GM18858 (cell line): ENCODE data around the gene CELSR1.

ENCODE experiments used
- ATAC-seq: cut with Tn5 transposase; IDR thresholded peaks from one replicate; pipeline ENCODE4 v1.9.1; 2021; ENCODE audit not compliant: unreplicated experiment

Gene CELSR1

DNA sequence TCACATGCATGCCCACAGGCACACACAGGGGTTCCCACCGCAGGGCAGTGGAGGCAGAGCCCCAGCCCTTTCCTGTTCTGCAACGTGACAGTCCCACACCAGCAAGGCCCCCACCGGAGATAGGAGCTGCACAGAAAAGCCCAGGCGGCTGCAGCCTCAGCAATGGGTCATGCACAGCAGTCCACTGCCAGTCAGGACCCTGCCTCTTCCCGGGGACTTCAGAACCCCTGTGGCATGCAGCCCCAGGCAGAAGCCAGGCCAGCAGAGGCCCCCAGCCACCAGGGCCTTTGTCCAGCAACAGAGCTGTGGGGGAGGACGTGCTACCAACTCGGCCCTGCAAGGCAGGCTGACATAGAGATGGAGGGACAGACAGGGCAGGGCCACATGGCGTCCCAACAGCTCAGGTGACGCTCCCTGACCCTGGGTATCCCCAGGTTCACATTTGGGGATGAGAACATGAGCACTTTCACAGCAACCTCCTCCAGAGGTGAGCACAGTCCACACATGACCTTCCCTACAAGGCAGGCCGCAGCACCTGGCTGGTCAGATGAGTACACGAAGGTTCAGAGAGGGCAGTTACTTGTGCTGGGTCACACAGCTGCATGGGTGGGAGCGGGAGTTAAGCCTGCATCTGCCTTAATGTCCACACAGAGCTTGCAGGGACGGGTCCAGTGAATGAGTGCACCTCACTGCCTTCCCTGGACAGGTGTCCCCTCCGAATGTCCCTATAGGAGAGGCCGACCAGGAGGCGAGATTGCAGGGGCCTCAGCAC lies 87.3 kb downstream of the CELSR1 start:
- no peak for ATAC-seq

DNA sequence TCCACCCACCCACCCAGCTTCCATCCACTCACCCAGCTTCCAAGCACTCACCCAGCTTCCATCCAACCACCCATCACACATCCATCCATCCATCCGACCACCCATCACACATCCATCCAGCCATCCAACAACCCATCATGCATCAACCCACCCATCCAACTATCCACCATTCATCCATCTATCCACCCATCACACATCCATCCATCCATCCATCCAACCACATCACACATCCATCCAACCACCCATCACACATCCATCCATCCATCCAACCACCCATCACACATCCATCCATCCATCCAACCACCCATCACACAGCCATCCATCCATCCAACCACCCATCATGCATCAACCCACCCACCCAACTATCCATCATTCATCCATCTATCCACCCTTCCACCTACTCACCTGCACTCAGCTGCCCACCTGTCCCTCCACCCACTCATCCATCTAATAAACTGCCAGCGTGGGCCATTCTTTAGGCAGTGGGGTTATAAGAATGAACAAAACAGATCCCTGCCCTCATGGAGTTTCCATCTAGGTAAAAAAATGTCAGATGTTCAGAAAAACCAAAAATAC lies 88.2 kb downstream of the CELSR1 start:
- no peak for ATAC-seq

DNA sequence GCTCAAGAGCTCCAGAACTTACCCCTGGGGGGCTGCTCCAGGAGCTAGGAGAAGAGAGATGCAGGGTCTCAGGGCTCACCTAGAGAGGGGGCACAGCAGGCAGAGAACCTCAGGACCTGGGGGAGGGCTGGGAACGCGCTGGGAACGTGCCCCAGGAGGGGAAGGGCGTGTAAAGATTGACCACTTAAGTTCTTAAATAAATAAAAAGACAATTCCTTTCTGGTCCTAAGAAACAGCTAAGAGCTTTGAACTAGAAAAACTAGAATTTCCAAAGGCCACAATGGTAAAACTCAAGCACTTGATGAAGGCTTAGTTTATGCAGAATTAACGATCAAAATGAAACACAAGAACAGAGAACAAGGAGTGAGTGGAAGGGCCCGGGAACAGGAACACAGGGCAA lies 89.1 kb downstream of the CELSR1 start:
- no peak for ATAC-seq

DNA sequence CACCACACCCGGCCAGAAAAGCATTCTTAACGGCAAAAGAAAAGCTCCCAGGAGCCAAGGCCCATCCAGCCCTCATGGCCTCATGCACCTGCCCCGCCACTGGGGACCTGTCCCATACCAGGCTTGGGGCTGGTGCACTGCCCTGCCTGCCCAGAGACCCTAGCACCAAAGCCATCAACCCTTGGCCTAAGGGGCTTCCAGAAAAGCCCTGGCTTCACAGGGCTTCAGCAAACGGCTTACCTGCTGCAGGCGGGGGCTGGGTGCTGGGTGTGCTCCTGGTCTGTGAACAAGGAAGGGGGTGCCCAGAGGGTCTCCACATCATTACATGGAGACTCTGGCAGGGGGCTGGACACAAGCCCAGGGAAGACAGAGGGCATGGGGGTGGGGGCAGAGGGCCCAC lies 89.5 kb downstream of the CELSR1 start:
- no peak for ATAC-seq

DNA sequence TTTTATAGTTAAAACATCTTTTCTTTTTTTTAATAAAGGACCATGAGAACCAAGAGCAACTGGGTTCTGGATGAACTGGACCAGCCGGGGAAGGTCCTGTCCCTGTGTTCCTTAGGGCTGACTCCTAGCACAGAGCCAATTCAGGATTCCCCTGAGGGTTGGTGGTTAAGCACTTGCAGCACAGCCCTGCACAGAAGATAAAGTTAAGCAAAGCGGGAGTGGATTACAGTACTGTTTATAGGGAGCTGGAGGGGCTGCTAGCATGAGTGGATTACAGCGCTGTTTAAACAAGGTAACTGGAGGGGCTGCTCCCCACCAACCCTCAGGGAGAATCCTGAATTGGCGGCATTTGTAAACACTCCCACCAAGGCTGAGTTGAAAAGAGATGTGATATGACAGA lies 90.6 kb downstream of the CELSR1 start:
- no peak for ATAC-seq

DNA sequence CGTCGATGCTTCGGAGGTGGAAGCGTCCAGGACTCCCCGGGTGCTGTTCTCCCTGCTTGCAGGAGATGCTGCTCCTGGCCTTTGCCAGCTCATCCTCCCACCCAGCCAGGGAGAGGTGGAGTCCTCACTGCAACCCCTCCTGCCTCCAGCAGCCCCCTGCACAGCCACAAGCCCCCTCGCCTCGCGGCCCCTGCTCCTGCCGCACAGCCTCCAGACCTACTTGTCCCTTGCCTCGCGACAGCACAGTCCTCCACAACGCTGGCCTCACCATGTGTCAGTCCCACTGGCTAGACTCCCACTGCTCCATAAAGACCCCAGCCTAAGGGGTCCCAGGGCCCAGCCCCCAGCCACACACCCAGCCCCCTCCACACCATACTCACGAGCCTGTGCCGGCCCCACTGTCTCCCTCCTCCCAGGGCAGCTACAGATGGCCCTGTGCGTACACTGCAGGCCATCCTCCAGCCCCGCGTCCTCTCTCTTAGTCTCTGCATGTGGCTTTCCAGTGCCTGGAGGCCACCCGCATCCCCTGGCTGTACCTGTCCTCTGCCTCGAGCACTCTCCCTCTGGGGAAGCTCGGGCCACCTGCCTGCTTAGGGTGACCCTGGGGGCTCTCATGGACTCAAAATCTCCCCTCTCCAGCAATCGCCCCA lies 91.5 kb downstream of the CELSR1 start:
- ATAC-seq = no peak

DNA sequence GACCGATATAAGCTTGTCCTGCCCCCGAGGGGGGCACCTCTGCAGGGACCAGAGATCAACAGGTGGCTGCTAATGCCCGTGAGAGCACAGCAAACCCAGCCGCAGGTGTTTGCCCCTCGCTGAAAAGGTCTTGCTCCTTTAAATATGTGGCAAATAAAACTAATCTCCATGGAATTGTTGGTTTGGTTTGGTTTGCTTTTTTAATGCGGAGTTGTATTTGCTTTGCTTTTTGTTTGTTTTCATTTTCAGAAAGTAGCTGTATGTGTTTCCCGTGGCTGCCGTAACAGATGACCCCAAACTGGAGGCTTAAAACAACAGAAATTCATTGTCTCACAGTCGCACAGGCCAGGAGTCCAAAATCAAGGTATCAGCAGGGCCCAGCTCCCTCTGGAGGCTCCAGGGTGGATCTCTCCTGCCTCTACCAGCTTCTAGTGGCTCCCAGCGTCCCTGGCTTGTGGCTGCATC lies 93.0 kb downstream of the CELSR1 start:
- ATAC-seq = no peak

DNA sequence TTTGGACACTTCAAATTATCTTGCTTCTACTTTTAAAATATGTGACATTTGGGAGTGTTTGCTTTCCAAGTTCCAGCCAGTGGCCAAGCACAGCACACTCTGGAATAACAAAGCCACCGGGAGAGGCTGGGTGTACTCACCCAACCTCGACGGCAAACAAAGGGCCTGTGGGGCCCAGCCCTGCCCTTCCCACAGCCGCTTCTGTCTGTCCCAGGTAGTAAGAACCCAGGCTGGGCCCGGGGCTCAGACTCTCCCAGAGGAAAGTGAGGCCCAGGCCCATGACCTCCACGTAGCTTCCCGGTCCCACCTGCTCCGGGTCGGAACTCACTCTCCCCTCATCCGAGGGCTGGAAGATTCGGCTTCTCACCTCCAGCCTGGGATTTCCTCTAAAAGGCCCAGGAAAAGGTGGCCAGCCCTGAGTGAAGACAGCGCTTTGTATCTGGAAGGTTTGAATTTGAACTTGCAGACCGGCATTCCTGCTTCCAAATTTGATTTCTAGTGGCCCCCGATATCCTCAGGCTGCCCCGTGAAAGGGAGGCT lies 93.5 kb downstream of the CELSR1 start:
- no peak for ATAC-seq

DNA sequence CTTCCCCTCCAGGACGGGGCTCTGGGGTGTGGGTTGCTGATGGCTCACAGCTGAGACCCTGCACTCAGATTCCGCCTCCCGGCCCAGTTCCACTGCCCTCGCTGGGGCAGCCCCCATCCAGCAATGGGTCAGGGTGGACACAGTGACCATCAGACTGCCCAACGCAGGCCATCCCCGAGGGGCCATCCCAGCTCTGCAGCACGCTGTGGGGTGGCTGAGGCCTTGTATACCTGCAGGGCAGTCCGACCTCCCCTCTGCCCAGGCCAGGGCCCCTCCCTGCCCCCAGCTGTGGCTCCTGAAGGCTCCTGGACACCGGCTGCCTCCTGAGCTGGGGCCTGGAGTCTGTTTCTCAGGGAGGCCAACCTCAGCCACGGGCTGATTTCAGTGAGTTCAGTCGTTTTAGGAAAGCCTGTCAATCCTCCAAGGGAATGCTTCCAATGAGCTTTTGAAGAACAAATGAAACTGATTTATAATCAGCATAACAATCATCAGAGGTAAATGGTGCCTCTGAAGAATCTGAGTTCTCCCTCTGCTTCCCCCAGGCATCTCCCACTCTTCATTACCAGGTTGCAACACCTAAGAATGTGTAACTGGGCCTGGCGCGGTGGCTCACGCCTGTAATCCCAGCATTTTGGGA lies 95.1 kb downstream of the CELSR1 start:
- ATAC-seq = no peak

DNA sequence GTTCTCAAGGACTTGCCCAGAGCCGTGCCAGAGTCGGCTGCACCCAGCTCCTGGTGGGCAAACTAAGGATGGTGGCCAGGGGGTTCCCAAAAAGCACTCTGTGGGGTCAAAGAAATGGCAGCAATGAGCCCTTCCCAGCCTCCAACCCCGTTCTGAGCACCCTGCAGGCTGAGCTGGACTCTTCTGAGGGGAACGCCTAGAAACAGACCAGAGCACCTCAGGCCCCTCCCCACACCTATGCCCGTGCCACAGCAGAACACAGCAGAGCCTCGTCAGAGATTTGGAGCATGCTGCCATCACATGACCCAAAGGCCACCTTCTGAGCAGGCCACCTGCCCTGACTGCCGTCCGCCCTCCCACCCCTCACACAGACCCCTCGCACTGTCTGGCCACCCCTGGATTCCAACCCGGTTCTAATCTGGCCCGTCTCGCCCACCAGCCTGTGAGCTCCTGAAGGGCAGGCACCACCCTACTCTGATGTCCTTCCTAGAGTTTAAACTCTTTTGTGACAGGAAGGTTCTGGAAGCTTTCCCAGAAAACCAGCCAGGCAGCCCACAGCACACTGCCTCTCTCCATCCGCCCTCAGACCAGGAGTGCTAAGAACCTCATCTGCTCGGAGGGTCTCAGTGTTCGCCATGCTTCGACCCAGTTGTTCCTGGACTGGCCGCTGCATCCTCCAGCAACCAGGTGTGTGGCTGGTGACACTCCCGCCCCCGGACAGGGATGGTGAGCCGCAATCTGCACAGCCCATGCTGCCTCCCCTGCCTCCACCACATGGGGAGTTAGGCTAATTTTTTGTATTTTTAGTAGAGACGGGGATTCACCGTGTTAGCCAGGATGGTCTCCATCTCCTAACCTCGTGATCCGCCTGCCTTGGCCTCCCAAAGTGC lies 97.6 kb downstream of the CELSR1 start:
- ATAC-seq = no peak

DNA sequence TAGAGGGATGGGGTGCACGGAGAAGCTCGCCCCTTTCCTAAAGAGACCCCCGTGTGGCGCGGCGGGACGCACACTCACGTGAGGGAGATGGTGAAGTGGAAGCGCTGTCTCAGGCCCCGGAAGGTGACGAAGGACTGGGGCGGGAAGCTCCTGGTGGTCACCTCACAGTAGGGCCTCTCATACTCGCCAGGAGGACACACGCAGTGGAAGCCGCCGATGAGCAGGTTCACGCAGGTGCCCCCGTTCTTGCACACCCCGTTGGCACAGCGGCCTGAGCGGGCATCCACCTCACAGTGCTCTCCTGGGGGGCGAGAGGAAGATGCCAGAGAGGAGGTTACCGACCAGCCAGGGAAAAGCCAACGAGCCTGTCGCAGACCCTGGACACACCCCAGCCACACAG lies 98.3 kb downstream of the CELSR1 start:
- no peak for ATAC-seq

DNA sequence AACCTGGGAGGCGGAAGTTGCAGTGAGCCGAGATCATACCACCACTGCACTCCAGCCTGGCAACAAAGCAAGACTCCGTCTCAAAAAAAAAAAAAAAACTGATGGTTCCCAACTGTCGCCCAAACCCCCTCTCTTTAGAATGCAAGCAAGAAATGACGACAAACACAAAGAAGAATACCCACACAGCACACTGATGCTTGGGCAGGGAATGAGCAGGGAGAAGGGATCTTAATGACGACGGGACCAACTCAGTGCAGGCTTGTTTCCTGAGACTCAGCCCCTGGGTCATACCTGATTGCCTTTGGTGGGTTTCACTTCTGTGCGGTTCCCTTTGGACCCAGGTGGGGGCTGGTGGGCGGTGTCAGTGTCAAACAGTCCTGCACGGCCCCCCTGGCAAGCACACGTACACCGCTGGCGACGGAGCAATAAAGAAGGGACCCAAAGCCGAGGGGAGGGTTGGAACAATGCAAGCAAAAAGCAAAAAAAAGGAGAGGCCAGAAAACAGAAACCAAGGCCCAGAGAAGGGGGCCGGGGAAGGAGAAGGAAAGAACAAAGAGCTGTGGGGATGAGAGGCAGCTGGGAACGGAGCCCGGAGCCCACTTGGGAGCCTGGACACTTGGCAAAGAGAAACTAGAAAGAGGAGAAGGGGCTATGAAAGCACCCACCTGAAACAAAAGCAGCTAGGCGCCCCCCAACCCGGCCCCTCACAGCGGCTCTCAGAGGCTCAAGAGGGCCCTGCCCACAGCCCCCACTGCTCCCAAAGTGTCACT lies 99.6 kb downstream of the CELSR1 start:
- no peak for ATAC-seq

DNA sequence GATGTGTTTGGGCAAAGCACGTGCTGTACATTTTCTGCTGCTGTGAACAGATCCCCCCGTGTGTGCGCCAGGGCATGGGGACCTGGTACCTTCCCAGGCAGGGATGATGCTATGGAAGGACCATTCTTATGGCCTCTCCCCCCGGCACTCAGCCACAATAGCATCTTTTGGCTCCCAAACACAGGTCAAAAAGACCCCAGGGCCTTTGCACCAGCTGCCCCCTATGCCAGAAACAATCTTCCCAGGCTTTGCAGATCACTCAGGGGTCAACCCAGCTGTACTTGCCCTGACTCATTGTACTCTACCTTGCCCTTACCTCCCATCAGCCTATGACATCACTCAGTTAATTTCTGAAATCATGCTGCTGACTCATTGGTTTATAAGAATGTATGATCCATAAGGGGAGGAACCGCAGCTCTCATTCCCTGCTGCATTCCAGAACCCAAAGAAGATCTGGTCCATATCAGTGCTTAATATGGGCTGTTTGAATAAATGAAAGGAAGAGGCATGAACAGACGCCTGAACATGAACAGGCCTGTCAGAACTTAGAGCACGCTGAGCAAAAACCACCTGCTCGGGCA lies 100.7 kb downstream of the CELSR1 start:
- no peak for ATAC-seq

DNA sequence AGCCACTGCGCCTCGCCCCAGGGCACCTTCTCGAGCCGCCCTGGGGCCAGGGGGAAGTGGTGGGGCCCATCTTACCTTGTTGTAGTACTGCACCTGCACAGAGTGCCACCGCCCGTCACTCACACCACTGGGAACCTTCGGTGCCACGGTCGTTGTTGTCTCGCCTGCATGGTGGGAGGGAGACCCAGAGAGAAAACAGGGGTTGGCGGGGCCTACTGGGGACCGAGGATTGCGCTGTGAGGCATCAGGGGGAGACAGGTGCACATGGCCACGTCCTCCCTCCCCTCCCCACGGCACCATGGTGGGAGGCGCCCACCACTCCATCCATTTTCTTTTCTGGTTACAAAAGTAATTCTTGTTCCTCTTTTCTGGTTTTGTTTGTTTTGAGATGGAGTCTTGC lies 104.1 kb downstream of the CELSR1 start:
- ATAC-seq = no peak

DNA sequence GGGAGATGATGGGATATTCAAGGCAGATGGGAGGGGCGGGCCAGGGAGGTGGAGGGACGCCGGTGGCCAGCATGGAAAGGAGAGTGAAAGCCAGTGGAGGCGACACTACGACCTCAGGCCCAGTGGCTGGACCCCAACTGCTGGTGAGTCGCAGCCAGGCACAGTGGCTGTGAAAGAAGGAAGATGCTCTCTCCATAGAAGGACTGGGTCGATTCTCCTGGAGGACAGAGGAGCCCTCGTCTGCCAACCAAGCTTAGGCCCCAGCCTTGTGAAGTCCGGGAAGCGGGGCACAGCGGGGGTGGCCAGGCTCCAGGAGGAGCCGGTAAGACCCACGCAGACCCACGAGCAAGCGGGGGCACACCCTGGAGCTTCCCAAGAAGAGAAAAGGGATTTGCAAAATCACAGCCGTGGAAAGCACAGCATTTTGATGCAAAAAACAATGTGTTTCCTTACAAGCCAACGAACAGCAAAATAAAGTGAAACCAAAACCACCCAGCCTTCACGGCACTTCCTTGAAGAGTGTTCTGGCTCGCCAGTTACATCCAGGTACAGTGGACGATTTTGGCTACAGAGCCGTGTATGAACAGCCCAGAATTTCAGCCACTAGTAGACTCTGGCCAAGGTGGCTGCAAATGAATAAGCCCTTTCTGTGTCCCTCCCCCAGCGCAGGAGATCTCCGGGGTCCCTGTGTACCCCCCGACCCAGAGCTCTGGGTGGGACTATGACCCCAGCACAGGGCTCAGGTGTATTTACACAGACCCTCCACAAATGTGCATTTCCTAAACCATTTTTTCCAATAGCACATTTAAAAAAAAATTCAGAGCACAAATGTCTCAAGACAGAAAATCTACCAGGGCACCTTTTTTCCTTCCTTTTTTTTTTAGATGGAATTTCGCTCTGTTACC lies 105.0 kb downstream of the CELSR1 start:
- ATAC-seq = no peak

DNA sequence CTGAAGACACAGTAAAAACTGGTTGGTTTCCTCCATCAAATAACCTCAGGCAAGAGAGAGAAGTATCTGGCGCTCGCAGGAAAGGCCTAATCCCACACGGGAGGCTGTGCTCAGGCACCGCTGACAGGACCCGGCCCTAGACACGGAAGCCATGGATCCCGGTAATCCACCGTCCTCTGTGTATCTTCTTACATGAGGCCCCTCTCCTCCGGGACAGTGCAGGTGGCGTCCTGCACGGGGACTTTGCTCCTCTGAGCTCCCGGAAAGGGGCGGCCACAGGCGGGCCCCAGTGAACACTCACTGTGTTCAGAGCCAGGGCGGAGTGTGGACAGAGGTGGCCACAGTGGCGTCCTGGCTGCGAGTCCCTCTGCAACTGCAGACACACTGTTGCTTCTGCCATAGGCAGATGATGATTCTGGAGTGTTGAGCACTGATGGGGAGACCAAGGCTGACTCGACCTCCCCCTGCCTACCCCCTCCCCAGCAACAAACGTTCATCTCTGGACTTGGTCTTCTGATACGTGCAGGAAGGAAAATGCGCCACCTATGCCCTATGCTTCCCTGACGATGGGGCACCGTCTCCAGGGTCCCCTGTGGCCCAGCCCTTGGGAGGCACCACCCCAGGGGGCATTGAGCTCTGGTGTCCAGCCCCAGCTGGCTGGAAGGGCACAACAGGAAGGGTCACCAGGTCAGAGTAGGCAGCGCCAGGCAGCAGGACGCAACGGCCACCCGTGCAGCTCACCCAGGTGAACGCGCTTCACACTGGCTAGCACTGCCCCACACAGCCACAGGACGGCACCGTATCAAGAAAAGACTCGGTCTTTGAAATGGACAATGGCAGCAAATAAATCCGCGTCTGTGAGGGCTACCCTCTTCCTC lies 106.2 kb downstream of the CELSR1 start:
- no peak for ATAC-seq

DNA sequence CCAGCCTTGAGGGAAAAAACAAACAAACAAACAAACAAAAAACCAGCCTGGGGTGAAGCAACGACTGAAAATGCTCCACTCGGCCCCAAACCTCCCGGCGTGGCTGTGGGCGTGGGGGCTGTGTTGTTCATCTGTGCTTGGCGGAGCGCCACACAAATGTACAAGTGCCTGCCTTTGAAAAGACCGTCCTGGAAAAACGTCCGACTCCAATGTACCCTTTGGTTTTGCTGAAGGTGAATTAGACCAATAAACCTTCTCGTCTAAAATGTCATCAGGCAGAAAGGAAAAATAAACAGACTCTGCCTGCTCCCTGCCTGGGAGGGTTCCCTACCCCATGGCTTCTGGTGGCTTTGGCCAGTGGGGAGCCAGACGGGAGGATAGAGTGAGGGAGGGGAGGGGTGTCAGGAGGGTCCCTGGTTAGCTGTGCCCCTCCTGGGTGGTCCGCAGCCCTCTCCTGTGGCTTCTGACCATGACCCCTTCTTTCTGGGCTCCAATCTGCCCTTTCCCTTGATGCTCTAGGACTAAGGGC lies 108.0 kb downstream of the CELSR1 start:
- ATAC-seq = no peak
